Activated T-helper 17 cell treated with anti-CD3 and anti-CD28 coated beads, Interleukin-2, amount 50 U/mL, for 72 hours (primary cell): ENCODE measurements around the gene GPR27. TPM values are rescaled to one million over a fixed set of nuclear protein-coding genes. Genes with fewer than 3 reads are reported as not detected.

Source experiments
- ATAC-seq: fragments of 150-1000 bp; cut with Tn5 transposase; replicated peaks from 2 replicates; pipeline ENCODE4 v1.10.0; 2021; ENCODE audit warnings: mild to moderate bottlenecking, moderate library complexity
- H3K27ac Mint-ChIP-seq: one replicate; pipeline ENCODE4 v1.8.0; 2022; ENCODE audit warnings: mixed read lengths
- H3K27me3 Mint-ChIP-seq: one replicate; pipeline ENCODE4 v1.8.0; 2022; ENCODE audit warnings: mixed read lengths
- H3K36me3 Mint-ChIP-seq: one replicate; pipeline ENCODE4 v1.8.0; 2022; ENCODE audit warnings: low read depth, mild to moderate bottlenecking, mixed read lengths
- H3K4me1 Mint-ChIP-seq: one replicate; pipeline ENCODE4 v1.8.0; 2022; ENCODE audit warnings: mixed read lengths
- H3K4me3 Mint-ChIP-seq: one replicate; pipeline ENCODE4 v1.8.0; 2022; ENCODE audit warnings: mild to moderate bottlenecking, mixed read lengths
- H3K9me3 Mint-ChIP-seq: one replicate; pipeline ENCODE4 v1.8.0; 2022; ENCODE audit warnings: mixed read lengths
- total RNA-seq, 2 donors: library from RNA; stranded (reverse); gene quantifications; one replicate each; pipeline ENCODE4 v1.2.3, GENCODE V29; 2022

GPR27 gene, protein sequence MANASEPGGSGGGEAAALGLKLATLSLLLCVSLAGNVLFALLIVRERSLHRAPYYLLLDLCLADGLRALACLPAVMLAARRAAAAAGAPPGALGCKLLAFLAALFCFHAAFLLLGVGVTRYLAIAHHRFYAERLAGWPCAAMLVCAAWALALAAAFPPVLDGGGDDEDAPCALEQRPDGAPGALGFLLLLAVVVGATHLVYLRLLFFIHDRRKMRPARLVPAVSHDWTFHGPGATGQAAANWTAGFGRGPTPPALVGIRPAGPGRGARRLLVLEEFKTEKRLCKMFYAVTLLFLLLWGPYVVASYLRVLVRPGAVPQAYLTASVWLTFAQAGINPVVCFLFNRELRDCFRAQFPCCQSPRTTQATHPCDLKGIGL
- total RNA-seq: 1 to 10 TPM in 1 of 2 donors, under 1 TPM in 1; 0.32 to 2.5 TPM

DNA sequence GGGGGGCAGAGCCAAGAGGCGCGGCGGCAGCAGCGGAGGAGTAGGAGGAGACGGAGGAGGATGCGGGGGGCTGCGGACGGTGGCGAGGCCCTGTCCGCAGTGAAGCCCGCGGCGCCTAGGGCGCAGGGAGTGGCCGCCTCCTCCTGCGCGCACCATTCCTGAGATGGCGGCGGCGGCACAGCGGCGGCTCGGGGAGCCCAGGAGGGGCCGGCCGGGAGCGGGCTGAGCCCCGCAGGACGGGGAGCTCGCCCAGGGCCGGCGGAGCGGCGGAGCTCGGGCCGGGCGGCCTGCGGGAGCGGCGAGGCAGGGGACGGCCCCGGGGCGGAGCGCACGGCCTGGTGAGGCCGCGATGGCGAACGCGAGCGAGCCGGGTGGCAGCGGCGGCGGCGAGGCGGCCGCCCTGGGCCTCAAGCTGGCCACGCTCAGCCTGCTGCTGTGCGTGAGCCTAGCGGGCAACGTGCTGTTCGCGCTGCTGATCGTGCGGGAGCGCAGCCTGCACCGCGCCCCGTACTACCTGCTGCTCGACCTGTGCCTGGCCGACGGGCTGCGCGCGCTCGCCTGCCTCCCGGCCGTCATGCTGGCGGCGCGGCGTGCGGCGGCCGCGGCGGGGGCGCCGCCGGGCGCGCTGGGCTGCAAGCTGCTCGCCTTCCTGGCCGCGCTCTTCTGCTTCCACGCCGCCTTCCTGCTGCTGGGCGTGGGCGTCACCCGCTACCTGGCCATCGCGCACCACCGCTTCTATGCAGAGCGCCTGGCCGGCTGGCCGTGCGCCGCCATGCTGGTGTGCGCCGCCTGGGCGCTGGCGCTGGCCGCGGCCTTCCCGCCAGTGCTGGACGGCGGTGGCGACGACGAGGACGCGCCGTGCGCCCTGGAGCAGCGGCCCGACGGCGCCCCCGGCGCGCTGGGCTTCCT, at the start of gene GPR27:
Gene GPR27 (plus strand): TSS at position 155 of the 909 bp plus-strand sequence. CDS start 195 bp downstream, at position 350.
- ATAC-seq: peak; percentile 63
- no peaks in the 10 kb centered on the region for H3K9me3 Mint-ChIP-seq
- H3K27me3 Mint-ChIP-seq: peaks cover 25% of the 10 kb centered on the region
- no peaks in the 10 kb centered on the region for H3K36me3 Mint-ChIP-seq
- peak within 1 kb of the TSS; percentile 57 for H3K4me3 Mint-ChIP-seq
- H3K27ac Mint-ChIP-seq: no peak within 1 kb of the TSS
- H3K4me1 Mint-ChIP-seq: no peaks in the 10 kb centered on the region

DNA sequence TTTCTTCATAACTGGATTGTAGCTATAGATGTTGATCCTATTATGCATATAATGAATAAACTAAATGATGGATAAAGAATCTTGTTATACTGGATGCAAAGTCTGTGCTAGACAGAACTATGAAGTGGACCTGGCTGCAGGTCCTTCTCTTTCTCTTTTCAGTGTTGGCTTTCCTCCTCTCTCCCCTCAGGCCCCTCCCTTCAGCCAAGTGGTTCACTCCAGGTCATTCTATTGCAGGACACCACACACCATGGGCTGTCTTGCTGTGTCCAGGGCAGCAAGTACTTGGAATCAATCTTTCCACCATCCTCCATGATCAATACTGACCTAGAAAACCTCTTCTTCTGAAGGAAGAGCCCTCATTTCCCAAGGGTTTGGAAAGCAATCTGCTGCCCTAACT, 48.7 kb upstream of the GPR27 start:
- ATAC-seq: no peak
- Mint-ChIP-seq H3K4me3 (peak overlapping the region; percentile 89), H3K9me3 (no peaks in the 10 kb centered on the region), H3K4me1 (peaks cover 52% of the 10 kb centered on the region), H3K27ac (peak overlapping the region; percentile 95), H3K36me3 (peaks cover 63% of the 10 kb centered on the region), H3K27me3 (no peaks in the 10 kb centered on the region)

DNA sequence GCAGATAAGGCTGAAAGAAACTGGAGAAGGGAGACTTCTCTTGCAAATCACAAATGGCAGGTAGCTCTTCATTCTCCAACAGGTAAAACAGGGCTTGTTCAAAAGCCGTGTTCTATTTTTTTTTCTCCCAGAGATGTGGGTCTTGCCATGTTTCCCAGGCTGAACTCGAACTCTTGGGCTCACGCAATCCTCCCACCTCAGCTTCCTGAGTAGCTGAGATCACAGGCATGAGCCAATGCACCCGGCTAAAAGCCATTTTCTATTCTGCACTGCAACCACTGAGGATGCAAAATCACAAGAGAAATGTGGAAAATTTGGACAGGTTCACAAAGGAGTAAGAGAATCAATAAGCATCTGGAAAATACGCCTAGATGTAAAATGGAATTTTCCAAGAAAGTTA, 48.0 kb upstream of the GPR27 start:
- H3K4me1 Mint-ChIP-seq: peaks cover 53% of the 10 kb centered on the region
- H3K9me3 Mint-ChIP-seq: no peaks in the 10 kb centered on the region
- H3K36me3 Mint-ChIP-seq: peaks cover 65% of the 10 kb centered on the region
- peak overlapping the region; percentile 89 for H3K4me3 Mint-ChIP-seq
- H3K27me3 Mint-ChIP-seq: no peaks in the 10 kb centered on the region
- peak overlapping the region; percentile 95 for H3K27ac Mint-ChIP-seq
- ATAC-seq: no peak

DNA sequence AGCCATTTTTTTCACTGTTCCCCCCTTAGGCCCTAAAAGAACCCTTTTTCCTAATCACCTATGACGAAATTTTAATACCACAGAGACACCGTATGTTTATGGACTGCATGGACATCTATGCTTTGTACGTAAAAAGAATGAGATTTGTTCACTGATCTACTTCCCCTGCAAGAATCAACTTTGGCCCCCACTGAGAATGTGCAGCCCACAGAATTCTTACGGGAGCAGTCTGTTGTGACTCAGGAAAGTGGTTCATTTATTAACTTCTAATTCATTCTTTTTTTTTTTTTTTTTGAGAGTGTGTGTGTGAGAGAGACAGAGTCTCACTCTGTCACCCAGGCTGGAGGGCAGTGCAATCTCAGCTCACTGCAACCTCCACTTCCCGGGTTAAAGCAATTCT, 46.1 kb upstream of the GPR27 start:
- no peak for ATAC-seq
- Mint-ChIP-seq H3K4me3 (no peak overlapping the region), H3K27ac (no peak overlapping the region)

DNA sequence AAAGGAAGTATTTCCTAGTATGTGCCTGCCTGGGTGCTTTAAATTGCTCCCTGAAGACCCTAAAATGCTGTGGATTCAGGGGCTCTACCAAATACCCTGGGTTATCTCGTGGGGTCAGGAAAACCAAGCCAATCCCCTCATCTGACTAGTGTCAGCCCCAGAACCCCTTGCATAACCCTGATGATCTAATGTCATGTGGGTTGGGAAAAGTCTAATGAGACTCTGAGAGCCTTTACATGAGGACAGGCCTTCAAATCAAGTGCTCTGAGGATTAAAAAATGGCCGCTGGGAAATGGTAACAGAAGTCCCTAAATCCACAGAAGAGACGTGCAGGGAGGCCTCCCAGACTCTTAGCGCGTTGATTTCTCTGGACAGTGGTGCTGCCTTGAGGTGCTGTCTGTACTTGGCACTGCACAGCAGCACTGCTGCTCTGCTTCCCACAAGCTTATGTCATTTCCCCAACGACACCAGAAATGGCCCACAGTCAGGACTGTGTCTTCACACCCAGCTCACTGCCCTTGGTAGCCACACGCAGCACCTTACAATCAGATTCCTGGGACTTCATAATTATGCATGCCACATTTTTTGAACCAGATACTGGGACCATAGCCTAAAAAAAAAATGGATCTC, 45.1 kb upstream of the GPR27 start:
- peaks cover 51% of the 10 kb centered on the region for H3K36me3 Mint-ChIP-seq
- no peak for ATAC-seq
- no peak overlapping the region for H3K4me3 Mint-ChIP-seq
- peaks cover 39% of the 10 kb centered on the region for H3K4me1 Mint-ChIP-seq
- H3K27ac Mint-ChIP-seq: peak overlapping the region; percentile 29
- no peaks in the 10 kb centered on the region for H3K27me3 Mint-ChIP-seq
- no peaks in the 10 kb centered on the region for H3K9me3 Mint-ChIP-seq

More for the DNA sequence above, 46.1 kb upstream of the GPR27 start:
- Mint-ChIP-seq H3K4me1 (peaks cover 40% of the 10 kb centered on the region), H3K36me3 (peaks cover 51% of the 10 kb centered on the region), H3K9me3 (no peaks in the 10 kb centered on the region), H3K27me3 (no peaks in the 10 kb centered on the region)

DNA sequence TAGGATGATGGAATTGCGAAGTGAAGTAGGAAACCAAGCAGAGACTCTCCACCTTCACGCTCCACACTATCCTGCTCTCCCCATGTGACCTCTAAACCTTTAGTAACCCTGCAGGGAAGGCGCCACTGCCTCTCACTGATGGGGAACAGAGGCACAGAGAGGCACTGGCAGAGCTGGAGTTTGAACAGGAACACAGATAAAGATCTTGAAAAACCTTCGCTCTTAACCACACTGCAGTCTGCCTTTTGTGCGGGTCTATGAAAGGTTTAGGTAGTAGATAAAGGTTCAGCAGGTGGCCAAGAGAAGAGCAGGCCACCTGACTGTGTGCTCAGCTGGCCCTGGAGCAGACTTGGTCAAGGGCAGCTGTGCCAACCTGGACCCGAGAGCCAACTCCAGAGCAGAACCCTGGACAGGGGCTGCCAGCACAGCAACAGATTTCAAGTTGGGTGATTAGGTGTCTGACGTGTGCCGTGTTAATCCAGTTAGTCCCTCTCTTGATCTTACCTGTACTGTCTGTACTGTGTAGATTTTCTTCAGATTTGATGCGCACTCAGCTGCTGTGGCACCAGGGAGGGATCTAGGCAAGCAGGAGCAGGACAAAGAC, 43.6 kb upstream of the GPR27 start:
- Mint-ChIP-seq H3K27me3 (no peaks in the 10 kb centered on the region), H3K4me1 (peaks cover 37% of the 10 kb centered on the region), H3K4me3 (peak overlapping the region; percentile 58), H3K9me3 (no peaks in the 10 kb centered on the region), H3K27ac (peak overlapping the region; percentile 81), H3K36me3 (peaks cover 40% of the 10 kb centered on the region)
- peak; percentile 29 for ATAC-seq

DNA sequence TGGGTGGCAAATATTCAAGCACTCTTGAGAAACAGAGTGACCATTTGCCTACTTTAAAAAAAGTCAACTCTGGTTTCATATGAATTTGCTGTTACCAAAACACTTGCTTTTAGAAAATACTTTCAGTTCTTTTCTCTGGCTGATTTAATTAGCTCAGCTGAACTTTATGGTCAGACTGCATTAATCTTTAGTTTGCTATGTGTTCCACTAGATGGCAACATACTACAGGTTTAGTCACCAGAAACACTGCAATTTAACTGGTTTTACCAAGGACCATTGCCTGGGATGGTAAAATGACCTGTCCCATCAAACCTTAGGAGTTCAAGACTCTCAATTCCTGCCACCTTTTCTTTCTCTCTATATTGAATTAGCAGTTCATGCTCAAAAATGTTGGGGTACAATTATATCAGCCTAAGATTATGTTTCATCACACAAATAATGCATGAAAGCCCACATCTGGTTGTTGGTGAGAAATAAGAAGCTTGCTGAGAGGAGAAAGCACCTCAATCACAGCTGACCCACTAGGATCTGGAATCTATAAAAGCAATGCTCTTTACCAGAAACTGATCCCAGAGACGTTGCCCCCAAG, 42.7 kb upstream of the GPR27 start:
- H3K4me3 Mint-ChIP-seq: no peak overlapping the region
- H3K27ac Mint-ChIP-seq: no peak overlapping the region
- H3K27me3 Mint-ChIP-seq: no peaks in the 10 kb centered on the region
- peaks cover 31% of the 10 kb centered on the region for H3K4me1 Mint-ChIP-seq
- no peaks in the 10 kb centered on the region for H3K9me3 Mint-ChIP-seq
- H3K36me3 Mint-ChIP-seq: peaks cover 35% of the 10 kb centered on the region
- peak; percentile 67 for ATAC-seq

DNA sequence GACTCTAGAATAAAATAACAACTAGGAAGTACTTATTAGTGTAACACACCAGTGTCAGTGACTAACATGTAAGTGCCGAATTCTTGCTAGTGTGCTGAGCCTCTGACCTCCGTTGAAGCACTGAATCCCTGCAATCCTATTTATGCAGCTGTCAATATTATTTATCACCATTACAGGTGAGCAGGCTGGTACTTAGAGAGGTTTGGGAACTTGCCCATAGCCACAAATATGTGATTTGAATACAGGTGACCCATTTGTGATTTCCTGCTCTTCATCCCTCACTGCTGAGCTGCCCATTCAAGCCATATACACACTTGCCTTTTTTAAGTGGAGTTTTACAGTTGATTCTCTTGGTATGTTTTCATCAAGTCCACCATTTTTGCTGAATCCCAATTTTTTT, 40.6 kb upstream of the GPR27 start:
- no peak for ATAC-seq
- Mint-ChIP-seq H3K9me3 (no peaks in the 10 kb centered on the region), H3K4me1 (peaks cover 45% of the 10 kb centered on the region), H3K27me3 (no peaks in the 10 kb centered on the region), H3K36me3 (peaks cover 15% of the 10 kb centered on the region), H3K27ac (peak overlapping the region; percentile 76), H3K4me3 (peak overlapping the region; percentile 28)

DNA sequence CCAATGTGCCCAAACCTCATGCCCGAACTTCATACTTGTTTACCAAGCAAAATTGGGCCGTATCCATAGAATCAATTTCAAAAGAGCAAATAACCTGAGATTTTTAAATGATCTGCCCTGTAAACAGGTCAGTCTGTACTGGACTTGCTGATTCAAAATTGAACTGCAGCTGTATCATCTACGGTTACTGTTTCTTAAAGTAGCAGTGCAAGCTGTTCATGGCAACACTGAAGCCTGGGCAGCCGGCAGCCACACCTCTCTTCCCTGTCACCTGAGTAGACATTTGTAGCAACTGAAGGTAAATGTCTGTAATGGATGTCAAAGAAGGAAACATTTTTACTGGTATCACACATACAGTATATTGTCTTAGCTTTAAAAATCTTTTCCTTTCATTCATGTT, 39.1 kb upstream of the GPR27 start:
- H3K27me3 Mint-ChIP-seq: no peaks in the 10 kb centered on the region
- peak overlapping the region; percentile 26 for H3K4me3 Mint-ChIP-seq
- H3K9me3 Mint-ChIP-seq: no peaks in the 10 kb centered on the region
- no peak for ATAC-seq
- H3K27ac Mint-ChIP-seq: peak overlapping the region; percentile 76
- H3K36me3 Mint-ChIP-seq: peaks cover 5% of the 10 kb centered on the region
- peaks cover 60% of the 10 kb centered on the region for H3K4me1 Mint-ChIP-seq

DNA sequence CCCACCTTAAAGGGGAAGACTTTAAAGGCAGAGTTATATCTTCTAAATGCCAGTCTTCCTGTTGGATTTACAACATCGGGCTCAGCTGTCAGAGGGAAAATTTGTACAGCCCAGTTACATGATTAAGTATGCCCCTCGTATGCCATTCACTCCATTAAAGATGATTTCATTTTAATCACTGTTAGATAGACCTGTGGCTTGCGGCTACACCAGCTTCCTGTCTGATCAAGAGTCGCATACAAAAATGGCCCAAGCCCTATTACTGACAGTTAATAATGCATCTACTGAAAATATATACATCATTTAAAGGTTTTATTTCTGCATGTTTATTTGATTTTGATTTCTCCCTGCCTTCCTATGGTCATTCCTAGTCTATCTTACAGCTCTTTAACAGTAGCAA, 35.6 kb upstream of the GPR27 start:
- Mint-ChIP-seq H3K4me1 (peaks cover 76% of the 10 kb centered on the region), H3K36me3 (no peaks in the 10 kb centered on the region), H3K9me3 (no peaks in the 10 kb centered on the region), H3K27me3 (no peaks in the 10 kb centered on the region), H3K27ac (peak overlapping the region; percentile 72), H3K4me3 (peak overlapping the region; percentile 63)
- ATAC-seq: peak; percentile 44

DNA sequence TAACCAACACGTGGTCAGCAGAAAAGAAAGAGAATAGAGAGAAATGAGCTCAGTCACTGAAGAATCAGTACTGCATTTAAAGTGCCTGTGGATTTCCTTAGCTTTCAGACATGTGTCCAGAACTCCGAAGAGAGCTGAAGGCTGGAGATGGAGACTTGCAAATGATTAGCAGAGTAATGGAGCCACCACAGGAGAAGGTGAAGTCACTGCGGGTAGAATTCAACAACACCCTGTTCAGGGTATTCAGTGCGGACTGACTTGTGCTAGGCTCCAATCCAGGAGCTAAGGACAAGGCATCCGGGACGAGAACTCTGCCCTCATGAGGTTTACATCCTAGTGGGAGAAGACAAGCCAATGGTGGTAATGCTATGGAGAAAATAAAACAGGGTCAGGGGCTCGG, 32.7 kb upstream of the GPR27 start:
- Mint-ChIP-seq H3K4me3 (peak overlapping the region; percentile 87), H3K9me3 (no peaks in the 10 kb centered on the region), H3K27ac (peak overlapping the region; percentile 94), H3K4me1 (peaks cover 67% of the 10 kb centered on the region), H3K36me3 (peaks cover 9% of the 10 kb centered on the region), H3K27me3 (no peaks in the 10 kb centered on the region)
- ATAC-seq: no peak

DNA sequence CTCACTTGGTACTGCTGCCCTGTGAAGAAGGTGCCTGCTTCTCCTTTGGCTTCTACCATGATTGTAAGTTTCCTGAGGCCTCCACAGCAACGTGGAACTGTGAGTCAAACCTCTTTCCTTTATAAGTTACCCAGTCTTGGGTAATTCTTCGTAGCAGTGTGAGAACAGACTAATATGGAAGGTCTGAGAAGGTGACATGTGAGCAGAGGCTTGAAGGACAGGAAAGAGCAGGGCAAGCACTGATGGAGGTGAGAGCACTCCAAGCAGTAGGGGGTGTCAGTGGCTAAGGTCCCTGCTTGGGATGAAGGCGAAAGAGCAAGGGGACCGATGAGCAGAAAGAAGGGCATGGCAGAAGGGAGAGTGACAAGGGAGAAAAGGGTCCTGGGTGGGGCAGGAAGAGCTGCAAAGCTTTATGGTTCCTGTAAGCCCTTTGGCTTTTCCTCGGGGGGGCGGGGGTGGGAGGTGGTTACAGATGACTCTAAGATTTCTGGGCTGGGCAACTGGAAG, 32.0 kb upstream of the GPR27 start:
- Mint-ChIP-seq H3K27ac (peak overlapping the region; percentile 94), H3K27me3 (no peaks in the 10 kb centered on the region), H3K36me3 (peaks cover 9% of the 10 kb centered on the region), H3K4me3 (peak overlapping the region; percentile 87), H3K9me3 (no peaks in the 10 kb centered on the region), H3K4me1 (peaks cover 70% of the 10 kb centered on the region)
- ATAC-seq: peak; percentile 16

DNA sequence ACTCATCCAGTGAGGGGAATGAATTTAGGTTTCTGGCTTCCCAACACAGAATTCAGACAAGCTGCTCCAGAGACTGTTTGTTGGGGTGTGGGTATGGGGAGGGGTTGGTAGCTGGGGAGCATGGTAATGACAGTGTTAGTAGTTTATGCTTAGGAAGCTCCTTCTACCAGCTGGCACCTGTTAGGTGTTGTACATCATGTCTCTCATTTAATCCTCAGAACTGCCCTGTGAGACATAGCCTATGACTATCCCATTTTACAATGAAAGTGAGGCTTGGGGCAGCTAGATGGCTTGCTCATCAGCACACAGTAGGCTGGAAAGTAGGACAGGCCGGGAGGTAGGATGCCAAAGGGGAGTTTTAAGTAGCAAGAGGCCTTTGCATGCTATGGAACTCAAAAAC, 31.0 kb upstream of the GPR27 start:
- peak overlapping the region; percentile 94 for H3K27ac Mint-ChIP-seq
- peaks cover 61% of the 10 kb centered on the region for H3K4me1 Mint-ChIP-seq
- peaks cover 9% of the 10 kb centered on the region for H3K36me3 Mint-ChIP-seq
- H3K9me3 Mint-ChIP-seq: no peaks in the 10 kb centered on the region
- peak; percentile 11 for ATAC-seq
- H3K4me3 Mint-ChIP-seq: peak overlapping the region; percentile 87
- H3K27me3 Mint-ChIP-seq: no peaks in the 10 kb centered on the region
